Spleen (tissue), 11 donors: ENCODE data around the gene HECW1. TPM values are rescaled to one million over a fixed set of nuclear protein-coding genes. Genes with fewer than 3 reads are reported as not detected.

Source experiments
- DNase-seq: peaks from one replicate; pipeline ENCODE4 v3.0.0-alpha.2; 2020
- H3K27ac ChIP-seq, 8 donors: fragments of 200-600 bp; sonication (generic) in 7 of 8; 1 replicate in 4 of 8; 2 replicates in 4 of 8; pipeline versions ENCODE4 v1.5.0 to v1.8.0; 2016 to 2021; ENCODE audit warnings: inconsistent platforms in 4 of 8, mild to moderate bottlenecking in 4 of 8, moderate library complexity in 1 of 8
- H3K27me3 ChIP-seq, 7 donors: fragments of 200-600 bp; sonication (generic) in 6 of 7; replicated peaks in 1 of 7; 1 replicate in 4 of 7; 2 replicates in 3 of 7; pipeline versions ENCODE4 v1.5.0 to v1.8.0; 2016 to 2021; ENCODE audit warnings: inconsistent platforms in 3 of 7, mild to moderate bottlenecking in 1 of 7
- H3K36me3 ChIP-seq, 6 donors: fragments of 200-600 bp; sonication (generic) in 5 of 6; 1 replicate in 4 of 6; 2 replicates in 2 of 6; pipeline versions ENCODE4 v1.5.0 to v1.8.0; 2016 to 2021; ENCODE audit warnings: inconsistent platforms in 2 of 6
- H3K4me1 ChIP-seq, 6 donors: fragments of 200-600 bp; sonication (generic) in 5 of 6; 1 replicate in 3 of 6; 2 replicates in 3 of 6; pipeline versions ENCODE4 v1.5.0 to v1.8.0; 2016 to 2021; ENCODE audit warnings: inconsistent platforms in 3 of 6
- H3K4me3 ChIP-seq, 8 donors: fragments of 200-600 bp; sonication (generic) in 7 of 8; 1 replicate in 4 of 8; 2 replicates in 4 of 8; pipeline versions ENCODE4 v1.5.0 to v1.8.0; 2016 to 2021; ENCODE audit warnings: inconsistent platforms in 4 of 8, mild to moderate bottlenecking in 4 of 8, moderate library complexity in 2 of 8
- H3K9me3 ChIP-seq, 8 donors: fragments of 200-600 bp; sonication (generic) in 7 of 8; 1 replicate in 4 of 8; 2 replicates in 4 of 8; pipeline versions ENCODE4 v1.5.0 to v1.8.0; 2016 to 2021; ENCODE audit warnings: inconsistent platforms in 4 of 8
- CTCF ChIP-seq, 11 experiments: fragments of 200-600 bp in 7 of 11; fragments of 450-650 bp in 4 of 11; sonication (generic) in 4 of 11; IDR thresholded peaks in 8 of 11; conservative IDR thresholded peaks in 3 of 11; 1 replicate in 7 of 11; 2 replicates in 4 of 11; pipeline versions ENCODE4 v1.4.0 to v1.8.0; 2016 to 2021; ENCODE audit warnings: antibody characterized with exemption in 11 of 11, inconsistent platforms in 4 of 11, mild to moderate bottlenecking in 1 of 11
- POLR2A ChIP-seq, 3 donors: fragments of 450-650 bp; IDR thresholded peaks; one replicate each; pipeline ENCODE4 v1.5.1; 2017; ENCODE audit warnings: antibody characterized with exemption in 3 of 3, mild to moderate bottlenecking in 1 of 3
- POLR2AphosphoS5 ChIP-seq, 3 donors: sonication (generic); formaldehyde crosslinking; IDR thresholded peaks; one replicate each; pipeline ENCODE4 v1.5.1; 2017; ENCODE audit warnings: antibody characterized with exemption in 3 of 3
- WGBS, 5 donors: extraction: QIAGEN DNeasy Blood & Tissue Kit in 3 of 5; methylation state at CpG; one replicate each; pipeline versions ENCODE4 v1.1.5 to v1.1.7; 2013 to 2018; 5-methylcytosine and 5-hydroxymethylcytosine counted together
- intact Hi-C: fragments of 100-400 bp; cut with DNase I; formaldehyde crosslinking; loops from one replicate; pipeline ENCODE4 v1.15.0; 2023; ENCODE audit warnings: low total_unique reads
- polyA plus RNA-seq, 3 donors: library from polyadenylated mRNA; stranded (reverse); fragments of 200-250 nt; gene quantifications; one replicate each; pipeline ENCODE4 v1.2.1, GENCODE V29; 2013
- total RNA-seq, 7 donors: library from RNA; depleted of rRNA in 3 of 7; stranded (reverse); fragments of >200 nt in 3 of 7; fragmentation: NEBNext Ultra II Directional in 4 of 7; extraction: Animal tissue kit (Norgen Biotek cat#: 25700) in 4 of 7; gene quantifications; one replicate each; pipeline versions ENCODE4 v1.1.0 to v1.2.1, GENCODE V29; 2016 to 2021
- donor health status: healthy with polysubstance abuse.
- donor health status: DM: no; HTN: no; CAD: no; lungs with moderate emphysema.
- donor health status: DM: no; HTN: no; CAD: no.
- donor health status: Bipolar disorder and iron deficiency.
- donor health status: healthy.
- donor health status: DM: no; HTN: no; CAD: no.
- donor health status: DM: yes; HTN: yes; CAD: no.

The HECW1 gene
- total and polyA plus RNA-seq, 10 donors = 0.03 to 1.5 (median 0.40) TPM; not detected in 1

- Histone ChIP-seq H3K9me3 (no peaks in the 10 kb centered on the region), H3K36me3 (peaks cover 0 to 91% (median 54%) of the 10 kb centered on the region in 6 donors), H3K27ac (peak overlapping the region in 1 of 8 donors; percentile 10), H3K4me3 (no peak overlapping the region), H3K4me1 (peaks cover 6 to 100% (median 62%) of the 10 kb centered on the region in 6 donors), H3K27me3 (no peaks in the 10 kb centered on the region)
- intact Hi-C loops = no loop called here
- 88 to 93% (median 90%) methylated on average over 3 of the region's 3 CpGs for WGBS, 5 donors
- TF ChIP-seq POLR2A (IDR thresholded peaks at IDR 0.05) (no peak), POLR2AphosphoS5 (IDR thresholded peaks at IDR 0.05) (no peak), CTCF (IDR thresholded peaks at IDR 0.05 in 8 of 11, conservative IDR thresholded peaks at IDR 0.05 in 3 of 11) (no peak)
- no peak for DNase-seq
Measured at GRCh38 chr7:43600056-43600455, 487.6 kb downstream of the HECW1 start.

GRCh38 chr7:43602256-43602655 lies 489.8 kb downstream of the HECW1 start:
- intact Hi-C loops = no loop called here
- WGBS, 5 donors = 72 to 82% (median 80%) methylated on average over 1 of the region's 1 CpG
- H3K27ac ChIP-seq = no peak overlapping the region
- no peaks in the 10 kb centered on the region for H3K27me3 ChIP-seq
- peaks cover 0 to 89% (median 40%) of the 10 kb centered on the region in 6 donors for H3K36me3 ChIP-seq
- H3K4me3 ChIP-seq = no peak overlapping the region
- H3K9me3 ChIP-seq = no peaks in the 10 kb centered on the region
- H3K4me1 ChIP-seq = peaks cover 0 to 100% (median 62%) of the 10 kb centered on the region in 6 donors
- TF ChIP-seq POLR2AphosphoS5 (IDR thresholded peaks at IDR 0.05) (no peak), CTCF (IDR thresholded peaks at IDR 0.05 in 8 of 11, conservative IDR thresholded peaks at IDR 0.05 in 3 of 11) (no peak), POLR2A (IDR thresholded peaks at IDR 0.05) (no peak)
- DNase-seq = no peak

- Histone ChIP-seq H3K27me3 (no peaks in the 10 kb centered on the region), H3K36me3 (peaks cover 0 to 89% (median 33%) of the 10 kb centered on the region in 6 donors), H3K27ac (no peak overlapping the region), H3K9me3 (no peaks in the 10 kb centered on the region), H3K4me1 (peaks cover 0 to 99% (median 65%) of the 10 kb centered on the region in 6 donors), H3K4me3 (no peak overlapping the region)
- no peak for DNase-seq
- WGBS, 5 donors = 76 to 93% (median 90%) methylated on average over 1 of the region's 1 CpG
- intact Hi-C loops = no loop called here
- TF ChIP-seq POLR2A (IDR thresholded peaks at IDR 0.05) = no peak
- no peak for TF ChIP-seq CTCF (IDR thresholded peaks at IDR 0.05 in 8 of 11, conservative IDR thresholded peaks at IDR 0.05 in 3 of 11)
- TF ChIP-seq POLR2AphosphoS5 (IDR thresholded peaks at IDR 0.05) = no peak
Measured at GRCh38 chr7:43604251-43604650, 491.8 kb downstream of the HECW1 start.

GRCh38 chr7:43609097-43609496 lies 496.6 kb downstream of the HECW1 start:
- Histone ChIP-seq H3K4me1 (peaks cover 0 to 95% (median 51%) of the 10 kb centered on the region in 6 donors), H3K9me3 (no peaks in the 10 kb centered on the region), H3K36me3 (peaks cover 0 to 89% (median 38%) of the 10 kb centered on the region in 6 donors), H3K27me3 (no peaks in the 10 kb centered on the region), H3K4me3 (no peak overlapping the region), H3K27ac (peak overlapping the region in 1 of 8 donors; percentile 22)
- intact Hi-C loops = no loop called here
- DNase-seq = no peak
- TF ChIP-seq POLR2A (IDR thresholded peaks at IDR 0.05) (no peak), POLR2AphosphoS5 (IDR thresholded peaks at IDR 0.05) (peak in 1 of 3 donors; percentile 16)
- 88 to 97% (median 96%) methylated on average over 2 of the region's 2 CpGs for WGBS, 5 donors
